GM21576 (cell line): ENCODE results near the gene PRKCZ.
A peak's percentile ranks its signal among the peaks of the same experiment; 100 is the strongest.

ENCODE experiments used
- ATAC-seq: cut with Tn5 transposase; IDR thresholded peaks from one replicate; pipeline ENCODE4 v1.9.1; 2021; ENCODE audit warnings: mild to moderate bottlenecking, moderate library complexity; ENCODE audit not compliant: unreplicated experiment

Gene PRKCZ

DNA sequence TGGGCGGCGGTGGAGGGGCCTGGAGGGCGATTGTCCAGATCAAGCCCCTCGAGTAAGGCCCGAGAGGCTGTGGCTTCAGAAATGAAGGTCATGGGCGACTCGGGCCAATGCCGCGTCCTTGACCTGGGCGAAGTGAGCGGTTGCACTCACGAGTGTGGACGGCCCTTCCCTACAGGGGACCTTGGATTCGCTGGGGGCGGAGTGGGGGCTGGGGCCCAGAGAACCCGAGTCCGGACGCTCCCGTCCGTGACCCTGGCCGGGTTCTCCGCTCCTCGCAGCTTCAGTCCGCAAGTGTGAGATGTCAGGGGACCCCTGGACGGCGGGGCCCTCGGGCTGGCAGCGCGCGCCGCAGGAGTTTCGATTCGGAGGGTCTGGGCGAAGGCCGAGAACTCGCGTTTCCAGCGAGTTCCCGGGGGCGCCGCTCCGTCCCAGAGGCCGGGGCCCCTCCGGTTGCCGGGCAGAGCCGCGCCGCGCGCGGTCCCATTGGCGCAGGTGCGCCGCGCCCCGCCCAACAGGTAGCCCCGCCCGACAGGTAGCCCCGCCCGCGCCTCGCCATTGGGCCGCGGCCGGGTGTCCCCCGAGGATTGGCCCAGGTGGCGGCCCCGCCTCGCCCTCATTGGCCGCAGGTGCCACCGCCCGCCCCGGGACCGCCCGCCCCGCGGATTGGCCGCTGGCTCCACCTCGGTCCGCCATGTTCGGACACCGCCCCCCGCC is at the start of gene PRKCZ:
PRKCZ (plus strand) TSS at position 694 of the 714 bp plus-strand sequence. CDS start 220 bp downstream, outside the sequence.
- ATAC-seq = peak; percentile 64

DNA sequence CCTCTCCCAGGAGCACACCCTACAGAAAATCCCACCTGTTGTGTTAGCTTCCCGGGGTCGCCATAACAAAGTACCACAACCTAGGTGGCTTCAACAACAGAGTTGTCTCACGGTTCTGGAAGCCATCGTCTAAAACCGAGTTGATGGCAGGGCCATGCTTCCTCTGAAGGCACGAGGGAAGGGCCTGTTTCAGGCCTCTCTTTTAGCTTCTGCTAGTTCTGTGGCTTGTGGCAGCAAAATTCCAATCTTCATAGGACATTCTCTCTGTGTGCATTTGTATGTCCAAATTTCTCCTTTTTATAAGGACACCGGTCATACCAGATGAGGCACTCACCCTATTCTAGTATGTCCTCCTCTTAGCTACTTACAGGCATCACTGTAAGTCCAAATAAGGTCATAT is 49.8 kb upstream of the PRKCZ start:
- no peak for ATAC-seq

DNA sequence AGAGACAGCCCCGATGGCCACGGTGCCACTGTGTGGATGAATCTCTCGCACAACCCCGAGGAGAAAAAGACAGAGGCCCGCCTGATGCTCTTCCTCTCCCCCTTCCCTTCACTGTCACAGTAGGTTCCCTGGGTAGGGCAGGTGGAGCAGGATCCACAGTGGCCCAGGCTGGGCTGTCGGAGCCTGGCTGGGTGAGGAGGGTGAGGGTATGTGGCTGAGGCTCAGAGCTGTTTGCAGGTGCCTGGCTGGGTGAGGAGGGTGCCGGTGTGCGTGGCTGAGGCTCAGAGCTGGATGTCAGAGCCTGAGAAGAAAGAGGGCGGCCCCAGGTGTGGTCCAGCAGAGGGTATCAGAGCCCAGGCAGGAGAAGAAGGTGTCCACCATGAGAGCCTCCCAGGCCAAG is 49.4 kb upstream of the PRKCZ start:
- no peak for ATAC-seq

DNA sequence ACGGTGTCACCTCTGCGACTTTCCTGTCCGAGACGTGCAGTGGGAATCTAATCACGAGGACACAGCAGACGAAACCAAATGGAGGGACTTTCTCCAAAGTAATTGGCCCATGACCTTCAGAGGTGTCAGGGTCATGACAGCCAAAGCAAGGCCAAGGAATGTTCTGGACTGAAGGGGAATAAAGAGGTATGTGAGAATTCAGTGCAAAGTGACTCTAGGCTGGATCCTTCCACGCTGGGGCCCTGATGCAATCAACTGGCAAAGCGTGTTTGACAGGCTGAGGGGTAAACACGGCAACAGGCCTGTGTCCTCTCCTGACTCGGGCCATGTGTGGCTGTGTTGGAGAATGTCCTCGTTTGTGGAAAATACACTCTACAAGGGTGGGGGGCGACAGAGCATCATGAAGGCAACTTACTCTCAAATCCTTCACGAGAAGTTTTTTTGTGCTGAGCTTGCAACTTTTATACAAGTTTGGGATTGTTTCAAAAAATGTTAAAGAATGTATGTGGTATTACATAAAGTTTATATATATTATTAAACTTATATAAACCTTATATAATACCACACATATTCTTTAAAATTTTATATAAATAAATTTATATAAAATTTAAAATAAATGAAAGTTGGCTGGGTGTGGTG is 48.3 kb upstream of the PRKCZ start:
- ATAC-seq = no peak

DNA sequence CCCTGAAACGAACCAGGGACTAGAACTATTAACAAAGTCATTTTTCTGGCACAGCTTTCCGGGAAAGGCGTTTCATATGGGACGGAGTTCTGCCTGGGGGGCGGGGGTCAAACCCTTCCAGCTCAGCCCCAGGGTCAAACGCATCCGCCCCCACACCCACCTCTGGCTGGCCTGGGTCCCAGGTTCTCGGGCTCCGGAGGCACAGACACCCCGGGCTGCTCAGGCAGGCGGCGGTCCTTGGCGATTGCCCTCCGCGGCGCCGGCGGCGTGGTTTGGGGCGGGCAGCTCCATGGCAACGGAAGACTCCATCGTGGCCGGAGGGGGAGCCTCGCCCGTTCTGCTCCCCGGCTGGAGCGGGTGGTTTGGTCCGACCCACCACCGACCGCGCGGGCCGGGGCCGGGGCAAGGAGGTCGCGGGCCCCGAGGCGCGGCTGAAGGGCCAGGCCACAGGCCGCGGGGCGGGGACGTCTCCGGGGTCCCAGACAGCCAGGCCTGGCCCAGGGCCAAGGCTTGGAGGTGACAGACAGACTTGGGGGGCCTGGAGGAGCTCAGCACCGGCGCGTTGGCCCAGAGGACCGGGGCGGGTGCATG is 46.6 kb upstream of the PRKCZ start, which contains the start of gene CFAP74:
CFAP74 (minus strand) TSS at position 246 of the 591 bp plus-strand sequence. CDS start 12,830 bp downstream, outside the sequence.
- no peak for ATAC-seq

DNA sequence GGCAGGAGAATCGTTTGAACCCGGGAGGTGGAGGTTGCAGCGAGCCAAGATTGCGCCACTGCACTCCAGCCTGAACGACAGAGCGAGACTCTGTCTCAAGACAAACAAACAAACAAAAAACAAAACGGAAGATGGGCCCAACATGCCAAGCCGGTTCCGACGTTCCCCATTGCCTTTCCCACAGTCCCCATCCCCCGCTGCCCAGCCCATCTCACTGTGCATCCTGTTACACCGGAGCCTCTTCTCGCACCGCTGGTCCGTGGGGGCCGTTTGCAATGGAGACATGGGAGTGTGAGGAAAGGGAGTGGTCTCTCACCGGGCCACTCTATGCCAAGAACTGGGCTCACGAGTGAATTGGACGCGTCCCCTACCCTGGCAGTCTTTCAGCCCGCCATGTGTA is 45.4 kb upstream of the PRKCZ start:
- ATAC-seq = no peak

DNA sequence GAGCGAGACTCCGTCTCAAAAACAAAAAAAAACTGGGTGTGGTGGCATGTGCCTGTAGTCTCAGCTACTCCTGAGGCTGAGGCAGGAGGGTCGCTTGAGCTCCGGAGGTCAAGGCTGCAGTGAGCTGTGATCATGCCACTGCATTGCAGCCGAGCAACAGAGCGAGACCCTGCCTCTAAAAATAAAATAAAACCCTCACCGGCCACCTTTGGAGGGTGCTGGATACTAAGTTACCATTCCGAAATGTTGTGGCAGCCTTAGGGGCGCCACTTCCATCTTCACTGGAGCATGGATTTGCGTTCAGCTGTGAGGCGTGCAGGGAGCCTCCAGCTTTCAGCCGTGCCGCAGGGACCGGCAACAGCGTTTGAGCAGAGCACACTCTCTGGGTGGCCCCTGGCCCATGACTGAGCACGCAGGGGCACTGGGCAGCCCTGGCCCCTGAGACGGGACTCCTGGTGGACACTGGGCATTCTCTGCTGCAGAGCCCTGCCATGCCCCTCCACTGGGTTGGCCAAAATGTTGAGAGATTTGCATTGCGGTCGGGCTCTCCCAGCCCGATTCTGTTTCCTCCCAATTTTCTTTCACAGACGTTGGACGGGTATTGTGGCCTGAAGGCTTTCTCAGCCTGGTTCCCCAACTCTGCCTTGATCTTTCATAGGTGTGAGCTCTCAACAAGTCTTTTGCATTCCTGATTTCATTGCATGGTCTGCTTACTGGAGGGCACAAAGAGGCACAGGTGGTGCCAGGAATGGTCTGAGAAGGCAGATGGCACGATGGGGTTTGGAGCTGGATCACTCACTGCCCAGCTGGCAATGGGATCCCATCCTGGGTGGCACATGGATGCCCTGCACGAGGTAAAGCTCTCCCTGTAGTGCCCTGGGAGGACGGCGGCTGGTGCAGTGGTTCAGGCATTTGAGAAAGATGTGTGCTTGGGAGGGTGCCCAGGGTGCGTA is 40.8 kb upstream of the PRKCZ start:
- ATAC-seq = no peak

DNA sequence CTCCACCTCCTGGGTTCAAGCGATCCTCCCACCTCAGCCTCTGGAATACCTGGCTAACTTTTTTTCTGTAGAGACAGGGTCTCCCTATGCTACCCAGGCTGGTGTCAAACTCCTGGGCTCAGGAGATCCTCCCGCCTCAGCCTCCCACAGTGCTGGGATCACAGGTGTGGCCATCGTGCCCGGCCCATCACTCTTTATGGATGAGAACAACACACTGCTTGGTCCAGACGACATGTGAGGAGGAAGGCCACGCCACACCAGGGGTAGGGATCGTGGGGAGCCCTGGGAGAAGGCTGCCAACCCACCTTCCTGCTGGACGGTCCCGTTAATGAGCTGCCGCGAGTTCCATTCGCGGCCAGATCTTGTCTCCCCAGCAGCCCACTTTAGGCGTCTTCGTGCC is 36.0 kb upstream of the PRKCZ start:
- no peak for ATAC-seq

DNA sequence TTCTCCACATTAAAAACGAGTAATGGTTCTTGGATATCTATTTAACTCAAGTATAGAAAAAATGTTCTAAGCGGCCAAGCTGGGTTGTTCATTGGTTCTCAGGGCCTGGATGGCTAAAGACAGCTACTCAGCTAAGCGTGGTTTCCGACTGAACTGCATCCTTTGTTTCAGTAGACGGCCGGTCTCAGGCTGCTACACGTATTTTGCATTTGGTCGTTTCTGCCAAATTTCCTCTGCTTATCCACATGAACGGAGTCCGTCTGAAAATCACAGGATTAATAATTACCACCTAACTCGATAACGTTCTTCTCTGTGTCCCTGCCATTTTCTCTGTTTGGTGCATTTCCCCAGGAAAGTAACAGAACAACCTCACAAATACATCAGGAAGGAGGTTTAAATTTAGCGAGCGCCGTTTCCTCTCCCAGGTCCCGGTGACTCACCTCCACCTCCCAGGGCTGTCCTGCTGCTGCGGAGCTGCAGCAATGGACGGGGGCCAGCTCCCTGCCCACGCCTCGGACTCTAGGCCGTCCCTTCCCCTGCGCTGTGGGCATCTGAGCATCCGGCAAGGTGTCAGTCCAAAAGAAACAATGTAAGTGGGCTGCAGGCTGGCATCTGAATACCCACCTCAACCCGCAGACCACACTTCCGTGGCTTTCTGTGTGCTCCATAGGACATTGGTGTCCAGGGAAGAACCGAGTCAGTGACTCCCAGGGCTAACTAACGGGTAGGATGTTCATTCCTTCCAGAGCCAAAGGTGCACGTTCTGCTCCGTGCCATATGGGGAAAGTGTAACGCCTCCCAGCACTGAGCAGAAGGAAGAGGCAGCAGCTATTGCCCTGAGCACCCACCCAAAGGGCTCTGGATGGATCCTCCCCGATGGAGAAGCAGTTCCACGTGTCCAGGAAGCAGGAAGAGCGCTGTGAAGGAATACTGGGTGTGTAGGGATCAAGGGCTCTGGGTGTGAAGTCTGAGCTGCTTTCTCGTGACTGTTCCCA is 35.2 kb upstream of the PRKCZ start:
- ATAC-seq = no peak

DNA sequence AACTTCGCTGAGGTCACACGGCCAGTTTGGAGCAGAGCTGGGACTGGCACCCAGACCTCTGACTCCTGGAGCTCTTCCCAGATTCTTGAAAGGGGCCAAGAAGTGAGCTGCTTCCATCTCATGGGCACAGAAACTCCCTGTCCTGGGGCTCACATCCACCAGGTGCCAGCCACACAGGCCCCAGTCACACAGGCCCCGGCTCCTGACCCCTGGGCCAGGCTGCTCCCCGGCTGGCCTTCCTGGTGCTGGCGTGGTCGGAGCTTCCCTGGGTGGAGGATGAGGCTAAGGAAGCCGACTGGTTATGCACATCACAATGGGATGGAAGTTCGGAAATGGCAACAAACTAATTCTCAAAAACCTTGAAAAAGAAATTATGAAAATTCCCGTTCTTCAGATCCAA is 34.1 kb upstream of the PRKCZ start:
- no peak for ATAC-seq

DNA sequence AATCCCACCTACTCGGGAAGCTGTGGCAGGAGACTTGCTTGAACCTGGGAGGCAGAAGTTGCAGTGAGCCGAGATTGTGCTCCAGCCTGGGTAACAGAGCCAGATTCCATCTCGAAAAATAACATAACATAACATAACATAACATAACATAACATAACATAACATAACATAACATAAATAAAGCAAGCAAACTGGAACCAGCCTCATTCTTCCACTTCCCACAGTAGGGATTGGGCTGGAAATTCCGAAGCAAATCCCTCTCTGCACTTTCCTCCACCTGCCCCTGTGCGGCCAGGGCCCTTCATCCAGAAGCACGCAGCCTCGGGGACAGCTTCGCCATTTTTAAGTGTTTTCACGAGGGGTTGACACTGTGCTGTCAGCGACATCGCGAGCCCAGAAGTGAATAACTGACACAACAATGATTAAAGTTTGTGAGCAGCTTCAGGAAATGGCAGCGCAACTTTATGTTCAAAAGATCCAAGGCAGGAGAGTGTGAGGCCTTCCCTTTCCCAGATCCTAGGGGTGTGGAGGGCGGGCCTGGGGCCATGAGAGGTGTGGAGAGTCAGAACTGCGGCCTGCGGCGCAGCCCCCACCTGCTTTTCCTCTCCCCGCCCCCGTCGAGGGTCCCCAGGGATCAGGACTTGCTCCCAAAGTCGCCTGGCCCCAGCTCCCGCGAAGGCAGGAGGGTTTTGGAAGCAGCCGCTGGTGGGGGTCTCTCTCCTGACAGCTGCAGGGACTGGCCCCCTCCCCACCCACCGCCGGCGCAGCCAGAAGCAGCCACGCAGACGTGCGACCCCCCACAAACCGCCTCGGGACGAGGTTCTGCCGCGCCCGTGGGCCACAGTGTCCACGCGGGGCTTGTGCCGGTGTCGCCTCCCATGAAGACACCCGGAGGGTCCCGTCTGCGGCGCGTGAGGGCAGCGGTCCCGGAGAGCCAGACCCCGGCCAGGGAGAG is 31.7 kb upstream of the PRKCZ start:
- no peak for ATAC-seq

DNA sequence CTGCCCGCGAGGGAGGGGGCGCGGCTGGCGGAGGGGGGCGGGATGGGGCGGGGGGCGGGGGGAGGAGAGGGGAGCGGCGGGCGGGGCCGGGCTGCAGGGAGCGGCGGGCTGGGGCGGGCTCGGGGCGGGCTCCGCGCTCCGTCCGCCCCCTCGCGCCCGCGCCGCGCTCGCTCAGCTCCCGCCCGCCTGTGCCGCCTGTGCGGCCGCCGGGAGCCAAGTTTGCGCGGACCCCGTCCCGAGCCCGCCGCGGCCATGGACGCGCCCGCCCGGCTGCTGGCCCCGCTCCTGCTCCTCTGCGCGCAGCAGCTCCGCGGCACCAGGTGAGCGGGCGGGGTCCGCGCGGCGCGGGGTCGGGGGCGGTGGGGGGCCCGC is 31.1 kb upstream of the PRKCZ start, which contains the start of gene GABRD:
GABRD (plus strand) TSS at position 174 of the 372 bp plus-strand sequence; CDS start at position 253, 79 bp downstream.
- ATAC-seq = no peak

DNA sequence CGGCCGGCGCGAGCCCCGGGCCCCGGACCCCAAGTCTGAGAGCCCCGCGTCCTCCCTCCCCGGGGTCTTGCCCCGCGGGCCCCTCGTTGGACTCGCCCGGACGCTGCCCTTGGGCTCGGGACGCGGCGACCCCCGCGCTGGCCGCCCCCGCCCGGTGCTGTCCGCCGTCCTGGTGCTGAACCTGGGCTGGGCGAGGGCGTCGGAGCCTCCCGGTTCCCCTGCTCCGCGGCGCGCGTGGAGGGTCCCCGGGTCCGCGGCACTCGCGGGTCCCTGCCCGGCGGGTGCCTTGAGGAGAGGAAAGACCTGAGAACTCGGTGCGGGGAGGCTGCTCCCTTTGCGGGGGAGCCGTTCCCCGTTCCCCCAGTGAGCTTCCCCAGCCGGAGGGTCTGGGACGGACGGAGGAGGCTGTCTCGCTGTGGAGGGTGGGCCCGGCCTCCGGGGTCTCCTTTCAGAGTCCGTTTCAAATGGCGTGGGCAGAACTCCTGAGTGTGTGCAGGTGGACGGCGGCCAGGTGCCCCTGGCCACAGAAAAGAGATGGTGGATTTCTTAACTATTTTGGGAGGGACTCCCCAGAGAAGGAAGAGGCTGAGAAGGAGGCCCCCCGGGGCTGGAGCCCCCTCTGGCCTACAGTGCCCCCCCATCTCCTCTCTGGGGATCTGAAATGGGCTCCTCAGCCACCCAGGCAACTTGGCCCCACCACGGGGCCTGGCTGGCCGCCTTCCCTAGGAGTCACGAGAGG is 30.5 kb upstream of the PRKCZ start:
- ATAC-seq = no peak

DNA sequence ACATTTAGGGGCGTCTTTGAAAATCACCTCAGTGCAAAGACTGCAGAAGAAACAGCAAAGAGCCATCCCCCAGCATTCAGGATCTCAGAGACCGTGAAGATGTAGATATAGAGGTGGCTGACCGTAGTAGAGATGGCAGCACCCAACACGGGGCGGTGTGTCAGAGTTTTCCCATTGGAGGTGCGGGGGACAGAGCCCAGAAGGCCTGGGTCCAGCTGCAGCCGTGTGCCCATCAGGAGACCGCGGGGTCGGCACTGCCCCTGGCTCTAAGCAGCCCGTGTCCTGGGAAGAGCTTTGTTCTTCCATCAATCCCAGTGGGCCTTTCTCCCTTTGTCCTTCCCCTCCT is 29.9 kb upstream of the PRKCZ start:
- no peak for ATAC-seq

DNA sequence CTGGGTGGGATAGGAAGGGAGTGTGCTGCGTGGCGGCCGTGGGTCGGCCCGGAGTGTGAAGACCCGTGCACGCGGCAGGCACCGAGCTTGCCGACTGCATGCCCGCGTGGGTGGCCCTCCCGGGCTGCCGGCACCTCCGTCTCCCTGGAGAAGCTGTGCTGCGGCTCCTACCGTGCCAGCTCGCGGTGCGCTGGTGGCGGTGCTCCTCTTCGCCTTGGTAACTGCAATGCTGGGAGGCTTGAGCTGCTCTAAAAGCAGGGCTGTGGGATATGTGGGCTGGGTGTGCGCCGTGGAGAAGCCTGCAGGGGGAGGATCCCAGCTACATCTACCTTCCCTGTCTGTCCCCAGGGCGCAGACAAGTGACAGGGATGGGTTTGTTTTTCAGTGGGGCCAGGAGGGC is 28.7 kb upstream of the PRKCZ start:
- no peak for ATAC-seq

DNA sequence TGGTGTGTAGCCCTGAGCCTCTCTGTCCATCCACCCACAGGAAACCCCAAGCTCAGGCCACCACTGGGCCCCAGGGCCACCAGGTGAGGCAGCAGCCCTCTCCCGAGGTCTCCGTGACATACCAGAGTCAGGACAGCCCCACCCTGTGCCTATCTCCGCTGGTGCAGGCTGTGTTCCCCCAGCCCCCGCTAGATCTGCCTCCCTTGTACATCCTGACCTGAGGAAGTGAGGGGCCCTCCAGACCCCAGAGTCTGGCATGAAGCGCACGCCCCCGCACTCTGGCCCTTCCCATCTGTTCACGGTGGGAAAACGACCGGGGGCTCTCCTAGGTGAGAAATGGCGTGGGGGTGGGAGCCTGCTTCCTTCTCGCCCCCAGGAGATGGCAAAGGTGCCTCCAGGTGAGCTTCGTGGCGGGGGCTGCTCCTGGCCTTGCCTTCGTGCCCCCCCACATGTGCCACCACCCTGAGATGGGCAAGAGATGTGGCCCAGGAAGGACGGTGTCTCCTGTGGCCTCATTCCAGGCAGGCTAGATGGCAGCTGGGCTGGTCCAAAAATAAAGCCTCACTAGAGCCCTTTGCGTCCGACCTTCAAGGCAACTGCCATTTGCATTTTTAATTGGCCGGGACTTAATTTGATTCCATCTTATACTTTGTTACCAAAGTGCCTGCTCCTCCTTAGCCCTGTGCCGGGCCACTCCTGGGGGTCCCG is 28.0 kb upstream of the PRKCZ start:
- no peak for ATAC-seq

DNA sequence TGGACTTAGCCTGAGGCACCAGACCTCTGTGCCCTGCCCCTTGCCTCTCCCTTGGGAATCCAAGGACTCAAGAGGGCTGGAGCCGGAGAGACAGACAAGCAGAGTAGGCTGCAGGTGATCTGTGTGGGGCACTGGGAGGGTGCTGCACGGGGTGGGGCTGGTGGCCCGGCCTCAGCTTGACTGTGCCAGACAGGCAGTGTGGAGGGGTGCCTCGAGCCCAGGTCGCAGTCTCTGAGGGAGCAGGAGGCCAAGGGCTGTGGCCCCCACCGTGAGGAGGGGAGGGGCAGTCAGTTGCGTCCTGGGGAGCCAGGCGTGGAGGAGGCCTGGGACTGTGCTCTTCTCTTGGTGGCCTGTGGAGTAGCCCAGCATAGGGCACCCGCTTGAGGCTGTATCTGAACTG is 27.0 kb upstream of the PRKCZ start:
- no peak for ATAC-seq
